ENCODE results near the gene ASXL2.
"Not testable (repeated sequence)": the region's sequence is repeated elsewhere in the genome, so short reads cannot be mapped to it uniquely, and the experiment has no call there.

Gene ASXL2

GRCh38 chr2:25912851-25913695, 34.8 kb upstream of the ASXL2 start:
- Histone ChIP-seq H3K9ac (no peak overlapping the region), H3K4me2 (no peak overlapping the region), H3K36me3 (ENCODE audit: insufficient read depth) (no peaks in the 10 kb centered on the region), H3K4me1 (ENCODE audit: low read depth, poor library complexity, severe bottlenecking) (no peaks in the 10 kb centered on the region), H2AFZ (ENCODE audit: low read depth) (no peak overlapping the region), H3K79me2 (ENCODE audit: insufficient read depth, low read depth) (no peaks in the 10 kb centered on the region), H3K27ac (no peak overlapping the region), H3K27me3 (ENCODE audit: insufficient read depth, low read depth) (no peaks in the 10 kb centered on the region), H3K4me3 (IDR thresholded peaks at IDR 0.05; ENCODE audit: insufficient read depth, low read depth, low read length) (no peak overlapping the region), H4K20me1 (ENCODE audit: insufficient read depth) (no peaks in the 10 kb centered on the region)
- TF ChIP-seq CTCF (conservative IDR thresholded peaks at IDR 0.05; ENCODE audit: low read depth, low read length), result no peak

DNA sequence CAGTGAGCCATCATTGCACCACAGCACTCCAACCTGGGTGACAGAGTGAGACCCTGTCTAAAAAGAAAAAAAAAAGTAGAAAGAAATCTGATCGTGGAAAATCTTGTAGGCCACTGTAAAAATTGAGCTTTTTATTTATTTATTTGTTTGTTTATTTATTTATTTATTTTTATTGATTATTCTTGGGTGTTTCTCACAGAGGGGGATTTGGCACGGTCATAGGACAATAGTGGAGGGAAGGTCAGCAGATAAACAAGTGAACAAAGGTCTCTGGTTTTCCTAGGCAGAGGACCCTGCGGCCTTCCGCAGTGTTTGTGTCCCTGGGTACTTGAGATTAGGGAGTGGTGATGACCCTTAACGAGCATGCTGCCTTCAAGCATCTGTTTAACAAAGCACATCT, 31.3 kb upstream of the ASXL2 start:
- not testable (repeated sequence) for H3K36me3 ChIP-seq (ENCODE audit: insufficient read depth); H2AFZ ChIP-seq (ENCODE audit: low read depth); H3K27me3 ChIP-seq (ENCODE audit: insufficient read depth, low read depth); H4K20me1 ChIP-seq (ENCODE audit: insufficient read depth); H3K9ac ChIP-seq; H3K4me1 ChIP-seq (ENCODE audit: low read depth, poor library complexity, severe bottlenecking); H3K27ac ChIP-seq; H3K4me2 ChIP-seq; H3K4me3 ChIP-seq (IDR thresholded peaks at IDR 0.05; ENCODE audit: insufficient read depth, low read depth, low read length); H3K79me2 ChIP-seq (ENCODE audit: insufficient read depth, low read depth)

- no peaks in the 10 kb centered on the region for H3K4me1 ChIP-seq (ENCODE audit: low read depth, poor library complexity, severe bottlenecking)
- H3K27me3 ChIP-seq (ENCODE audit: insufficient read depth, low read depth), result no peaks in the 10 kb centered on the region
- no peaks in the 10 kb centered on the region for H3K79me2 ChIP-seq (ENCODE audit: insufficient read depth, low read depth)
- H4K20me1 ChIP-seq (ENCODE audit: insufficient read depth), result no peaks in the 10 kb centered on the region
- TF ChIP-seq CTCF (conservative IDR thresholded peaks at IDR 0.05; ENCODE audit: low read depth, low read length), result no peak
- no peak overlapping the region for H3K4me2 ChIP-seq
- no peak overlapping the region for H3K4me3 ChIP-seq (IDR thresholded peaks at IDR 0.05; ENCODE audit: insufficient read depth, low read depth, low read length)
- no peaks in the 10 kb centered on the region for H3K36me3 ChIP-seq (ENCODE audit: insufficient read depth)
- H3K9ac ChIP-seq, result no peak overlapping the region
- H2AFZ ChIP-seq (ENCODE audit: low read depth), result no peak overlapping the region
- H3K27ac ChIP-seq, result no peak overlapping the region
Observed at GRCh38 chr2:25905126-25905525, 26.8 kb upstream of the ASXL2 start.

- H2AFZ ChIP-seq (ENCODE audit: low read depth), result no peak overlapping the region
- H3K9ac ChIP-seq, result no peak overlapping the region
- no peak overlapping the region for H3K4me3 ChIP-seq (IDR thresholded peaks at IDR 0.05; ENCODE audit: insufficient read depth, low read depth, low read length)
- H4K20me1 ChIP-seq (ENCODE audit: insufficient read depth), result no peaks in the 10 kb centered on the region
- no peak for TF ChIP-seq CTCF (conservative IDR thresholded peaks at IDR 0.05; ENCODE audit: low read depth, low read length)
- H3K79me2 ChIP-seq (ENCODE audit: insufficient read depth, low read depth), result no peaks in the 10 kb centered on the region
- H3K27me3 ChIP-seq (ENCODE audit: insufficient read depth, low read depth), result no peaks in the 10 kb centered on the region
- H3K4me2 ChIP-seq, result no peak overlapping the region
- no peak overlapping the region for H3K27ac ChIP-seq
- H3K4me1 ChIP-seq (ENCODE audit: low read depth, poor library complexity, severe bottlenecking), result no peaks in the 10 kb centered on the region
- H3K36me3 ChIP-seq (ENCODE audit: insufficient read depth), result no peaks in the 10 kb centered on the region
Observed at GRCh38 chr2:25903216-25903776, 25.0 kb upstream of the ASXL2 start.

- Histone ChIP-seq H3K79me2 (ENCODE audit: insufficient read depth, low read depth) (no peaks in the 10 kb centered on the region), H3K27me3 (ENCODE audit: insufficient read depth, low read depth) (no peaks in the 10 kb centered on the region), H3K4me1 (ENCODE audit: low read depth, poor library complexity, severe bottlenecking) (no peaks in the 10 kb centered on the region), H4K20me1 (ENCODE audit: insufficient read depth) (no peaks in the 10 kb centered on the region), H3K4me3 (IDR thresholded peaks at IDR 0.05; ENCODE audit: insufficient read depth, low read depth, low read length) (no peak overlapping the region), H3K4me2 (no peak overlapping the region), H2AFZ (ENCODE audit: low read depth) (no peak overlapping the region), H3K27ac (no peak overlapping the region), H3K36me3 (ENCODE audit: insufficient read depth) (no peaks in the 10 kb centered on the region), H3K9ac (no peak overlapping the region)
- no peak for TF ChIP-seq CTCF (conservative IDR thresholded peaks at IDR 0.05; ENCODE audit: low read depth, low read length)
Observed at GRCh38 chr2:25899404-25899970, 21.2 kb upstream of the ASXL2 start.
